HCT116 (cell line): ENCODE results near the gene CALM3. TPM values are rescaled to one million over a fixed set of nuclear protein-coding genes. Genes with fewer than 3 reads are reported as not detected.

Experiments used
- ATAC-seq: fragments of 200-7000 bp; cut with Tn5 transposase; 2 replicates; pipeline ENCODE4 v1.9.1; 2020; ENCODE audit warnings: mild to moderate bottlenecking, moderate library complexity
- BruUV-seq: library from RNA; stranded (reverse); fragments of 400-500 nt; replicated peaks from 2 replicates; lab custom pipeline; 2021; lab: Mats Ljungman, UMichigan
- CTCF ChIA-PET: fragments of 300-600 bp; sonication (Branson Sonifier 250); formaldehyde crosslinking; loops from one replicate; lab custom pipeline; 2021; ENCODE audit warnings: antibody characterized with exemption; lab: Charles Lee
- POLR2A ChIA-PET: fragments of 300-600, 350-600 bp; sonication (Branson Sonifier 250); formaldehyde crosslinking; loops from one replicate; lab custom pipeline; 2021; ENCODE audit warnings: antibody characterized with exemption; lab: Charles Lee
- RAD21 ChIA-PET, 2 experiments: fragments of 300-600 bp; sonication (Branson Sonifier 250); formaldehyde crosslinking; loops; one replicate each; lab custom pipeline; 2023; ENCODE audit warnings: low total read pairs in 2 of 2; ENCODE audit not compliant: uncharacterized antibody in 2 of 2, unreplicated experiment in 2 of 2, low non-redundant PET in 1 of 2; lab: Charles Lee
- DNase-seq: peaks from one replicate; pipeline ENCODE4 v3.0.0-alpha.2; 2010; ENCODE audit warnings: low read depth, low spot score
- H2AFZ ChIP-seq: fragments of 200-600 bp; shearing (Covaris generic), sonication (generic); 2 replicates; pipeline ENCODE4 v1.6.1; 2017; ENCODE audit warnings: low read depth, mixed run types, mixed read lengths, antibody characterized with exemption, low read length; ENCODE audit not compliant: poor library complexity, severe bottlenecking
- H3K27ac ChIP-seq: 2 replicates; pipeline ENCODE4 v1.5.1; 2012; ENCODE audit warnings: low read depth, low read length
- H3K27me3 ChIP-seq: fragments of 200-600 bp; sonication (generic); 2 replicates; pipeline ENCODE4 v1.6.1; 2016; ENCODE audit warnings: mixed run types, low read length, mixed read lengths; ENCODE audit not compliant: insufficient read depth
- H3K36me3 ChIP-seq, 2 experiments: fragments of 200-500 bp in 1 of 2; fragments of 200-600 bp in 1 of 2; sonication (Bioruptor generic) in 1 of 2; sonication (generic) in 1 of 2; 2 replicates each; pipeline versions ENCODE4 v1.5.1 to v1.6.1; 2014 to 2016; ENCODE audit warnings: low read length in 2 of 2, inconsistent platforms in 1 of 2, mixed read lengths in 1 of 2, mixed run types in 1 of 2; ENCODE audit not compliant: insufficient read depth in 2 of 2, control insufficient read depth in 1 of 2
- H3K4me1 ChIP-seq, 2 experiments: fragments of 200-600 bp in 1 of 2; sonication (generic) in 1 of 2; 2 replicates each; pipeline versions ENCODE4 v1.5.1 to v1.6.1; 2012 to 2017; ENCODE audit warnings: low read length in 2 of 2, inconsistent platforms in 1 of 2, mild to moderate bottlenecking in 1 of 2, mixed read lengths in 1 of 2, mixed run types in 1 of 2, moderate library complexity in 1 of 2; ENCODE audit not compliant: insufficient read depth in 2 of 2, control insufficient read depth in 1 of 2
- H3K4me2 ChIP-seq: fragments of 200-600 bp; sonication (generic); 2 replicates; pipeline ENCODE4 v1.6.1; 2017; ENCODE audit warnings: mixed run types, low read length, mixed read lengths
- H3K4me3 ChIP-seq, 2 experiments: fragments of 200-600 bp in 1 of 2; sonication (generic) in 1 of 2; replicated peaks in 1 of 2; 2 replicates each; pipeline ENCODE4 v1.5.1; 2011 to 2016; ENCODE audit warnings: low read length in 2 of 2, control low read depth in 1 of 2, low read depth in 1 of 2, mild to moderate bottlenecking in 1 of 2, mixed read lengths in 1 of 2, mixed run types in 1 of 2
- H3K79me2 ChIP-seq: fragments of 200-600 bp; sonication (generic); 2 replicates; pipeline ENCODE4 v1.6.1; 2017; ENCODE audit warnings: mild to moderate bottlenecking, mixed run types, low read length, moderate library complexity, mixed read lengths; ENCODE audit not compliant: insufficient read depth
- H3K9ac ChIP-seq: fragments of 200-600 bp; sonication (generic); 2 replicates; pipeline ENCODE4 v1.6.1; 2016; ENCODE audit warnings: low read length, mixed read lengths
- H3K9me2 ChIP-seq: fragments of 200-600 bp; sonication (generic), shearing (Covaris generic); 2 replicates; pipeline ENCODE4 v1.6.1; 2017; ENCODE audit warnings: mixed run types, mild to moderate bottlenecking, moderate library complexity; ENCODE audit not compliant: insufficient read depth
- H3K9me3 ChIP-seq, 2 experiments: fragments of 200-500 bp in 1 of 2; fragments of 200-600 bp in 1 of 2; sonication (Bioruptor generic) in 1 of 2; sonication (generic) in 1 of 2; 2 replicates each; pipeline ENCODE4 v1.6.1; 2014 to 2017; ENCODE audit warnings: low read length in 2 of 2, mixed read lengths in 2 of 2, inconsistent platforms in 1 of 2, low read depth in 1 of 2, mild to moderate bottlenecking in 1 of 2, mixed run types in 1 of 2, moderate library complexity in 1 of 2; ENCODE audit not compliant: control insufficient read depth in 1 of 2, insufficient read depth in 1 of 2
- H4K20me1 ChIP-seq: fragments of 200-600 bp; sonication (generic), shearing (Covaris generic); 2 replicates; pipeline ENCODE4 v1.6.1; 2017; ENCODE audit warnings: mixed run types, mild to moderate bottlenecking, moderate library complexity; ENCODE audit not compliant: insufficient read depth
- EGR1 ChIP-seq: IDR thresholded peaks from 2 replicates; pipeline ENCODE4 v1.6.1; 2012; ENCODE audit warnings: low read depth
- ELF1 ChIP-seq: IDR thresholded peaks from 2 replicates; pipeline ENCODE4 v1.6.1; 2012; ENCODE audit warnings: low read depth, borderline replicate concordance
- EZH2 ChIP-seq: fragments of 200-600 bp; sonication (generic); IDR thresholded peaks from 2 replicates; pipeline ENCODE4 v1.6.1; 2017; ENCODE audit warnings: antibody characterized with exemption, mixed run types
- EZH2phosphoT487 ChIP-seq: fragments of 200-600 bp; IDR thresholded peaks from 2 replicates; pipeline ENCODE4 v1.6.1; 2018; ENCODE audit warnings: antibody characterized with exemption, borderline replicate concordance
- FOSL1 ChIP-seq: IDR thresholded peaks from 2 replicates; pipeline ENCODE4 v1.6.1; 2012; ENCODE audit warnings: low read depth
- SRF ChIP-seq: IDR thresholded peaks from 2 replicates; pipeline ENCODE4 v1.6.1; 2012; ENCODE audit warnings: low read depth
- ZNF274 ChIP-seq: fragments of 200-500 bp; sonication (Bioruptor generic); IDR thresholded peaks from 2 replicates; pipeline ENCODE4 v1.6.1; 2014; ENCODE audit warnings: mild to moderate bottlenecking, low read depth, low read length, inconsistent platforms
- intact Hi-C: fragments of 100-400 bp; cut with micrococcal nuclease; formaldehyde crosslinking; loops from 2 replicates; pipeline ENCODE4 v1.10.0; 2022
- total RNA-seq: library from RNA; stranded (reverse); gene quantifications from one replicate; pipeline ENCODE4 v1.2.1, GENCODE V29; 2021; ENCODE audit not compliant: unreplicated experiment
- TF ChIP-seq, protein P1 (sequence below): IDR thresholded peaks from 2 replicates; pipeline ENCODE4 v1.6.1; 2011; ENCODE audit warnings: mild to moderate bottlenecking, low read length, moderate library complexity; ENCODE audit not compliant: insufficient replicate concordance; ENCODE audit errors: extremely low read depth

The CALM3 gene
- total RNA-seq, 1 experiment from 2014 or later: 335 TPM

GRCh38 chr19:46648961-46649960 is 48.1 kb downstream of the CALM3 start (continued):
- TF ChIP-seq EGR1: no peak

DNA sequence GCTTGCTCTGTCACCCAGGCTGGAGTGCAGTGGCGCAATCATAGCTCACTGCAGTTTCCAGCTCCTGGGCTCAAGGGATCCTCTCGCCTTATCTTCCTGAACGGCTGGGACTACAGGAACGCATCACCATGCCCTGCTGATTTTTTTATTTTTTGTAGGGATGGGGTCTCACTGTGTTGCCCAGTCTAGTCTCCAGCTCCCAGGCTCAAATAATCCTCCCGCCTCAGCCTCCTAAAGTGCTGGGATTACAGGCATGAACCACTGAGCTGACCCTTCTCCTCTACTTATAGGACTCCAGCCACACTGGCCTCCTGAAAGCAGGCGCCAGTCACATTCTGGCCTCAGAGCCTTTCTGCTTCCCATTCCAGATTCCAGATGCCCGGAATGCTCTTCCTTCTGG is 49.3 kb downstream of the CALM3 start:
- Histone ChIP-seq H3K27ac (no peak overlapping the region), H3K36me3 (no peaks in the 10 kb centered on the region), H3K4me1 (0 out of 4 replicates have a peak, but pooled peaks cover 0 to 3% of the 10 kb centered on the region in 2 experiments), H3K9me2 (no peaks in the 10 kb centered on the region), H3K9ac (no peak overlapping the region), H4K20me1 (no peaks in the 10 kb centered on the region), H3K4me2 (no peak overlapping the region), H3K27me3 (no peaks in the 10 kb centered on the region), H3K79me2 (no peaks in the 10 kb centered on the region), H2AFZ (no peak overlapping the region), H3K4me3 (no peak overlapping the region), H3K9me3 (no peaks in the 10 kb centered on the region)
- CTCF ChIA-PET: no interaction called here
- DNase-seq (no peak), ATAC-seq (no peak)
- RAD21 ChIA-PET: no interaction called here
- BruUV-seq: no TSS peak
- no peak for TF ChIP-seq EZH2phosphoT487
- TF ChIP-seq FOSL1: no peak
- no peak for TF ChIP-seq SRF
- no peak for TF ChIP-seq ELF1
- no peak for TF ChIP-seq EZH2
- TF ChIP-seq ZNF274: no peak
- TF ChIP-seq, protein P1, sequence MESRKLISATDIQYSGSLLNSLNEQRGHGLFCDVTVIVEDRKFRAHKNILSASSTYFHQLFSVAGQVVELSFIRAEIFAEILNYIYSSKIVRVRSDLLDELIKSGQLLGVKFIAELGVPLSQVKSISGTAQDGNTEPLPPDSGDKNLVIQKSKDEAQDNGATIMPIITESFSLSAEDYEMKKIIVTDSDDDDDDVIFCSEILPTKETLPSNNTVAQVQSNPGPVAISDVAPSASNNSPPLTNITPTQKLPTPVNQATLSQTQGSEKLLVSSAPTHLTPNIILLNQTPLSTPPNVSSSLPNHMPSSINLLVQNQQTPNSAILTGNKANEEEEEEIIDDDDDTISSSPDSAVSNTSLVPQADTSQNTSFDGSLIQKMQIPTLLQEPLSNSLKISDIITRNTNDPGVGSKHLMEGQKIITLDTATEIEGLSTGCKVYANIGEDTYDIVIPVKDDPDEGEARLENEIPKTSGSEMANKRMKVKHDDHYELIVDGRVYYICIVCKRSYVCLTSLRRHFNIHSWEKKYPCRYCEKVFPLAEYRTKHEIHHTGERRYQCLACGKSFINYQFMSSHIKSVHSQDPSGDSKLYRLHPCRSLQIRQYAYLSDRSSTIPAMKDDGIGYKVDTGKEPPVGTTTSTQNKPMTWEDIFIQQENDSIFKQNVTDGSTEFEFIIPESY: no peak
- TF ChIP-seq EGR1: no peak
- intact Hi-C loops: no loop called here
- POLR2A ChIA-PET: no interaction called here
